ENCODE data around the gene AFF4. TPM values are rescaled to one million over a fixed set of nuclear protein-coding genes. Genes with fewer than 3 reads are reported as not detected.

The AFF4 gene
- total and polyA plus RNA-seq, 2 of the 4 experiments (the other 2 are of a cell fraction), result 27.3 to 57.2 TPM

DNA sequence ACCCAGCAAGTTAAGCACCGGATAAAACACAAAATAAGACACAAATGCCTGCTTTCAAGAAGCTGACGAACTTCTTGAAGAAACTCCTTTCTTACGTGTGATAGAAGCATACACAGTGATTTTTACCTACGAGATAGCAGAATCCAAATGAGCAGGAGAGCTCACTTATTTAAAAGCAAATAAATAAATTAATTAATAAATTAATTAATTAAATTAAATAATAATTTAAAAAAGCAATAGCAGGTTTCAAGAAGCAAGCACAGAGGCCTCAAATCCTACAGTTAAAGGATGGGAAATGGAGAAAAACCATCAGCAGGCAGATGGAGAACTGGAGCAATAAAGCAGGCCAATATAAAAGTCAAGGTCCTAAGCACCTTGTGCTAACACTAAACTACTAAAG lies 72.6 kb downstream of the AFF4 start:
- Histone ChIP-seq H2BK5ac (ENCODE audit: low read depth, low read length, poor library complexity, severe bottlenecking) (no peak overlapping the region), H2BK120ac (ENCODE audit: low read depth, low read length) (no peak overlapping the region), H2AK9ac (replicated peaks; ENCODE audit: low read depth, low read length, poor library complexity) (no peak overlapping the region), H3K79me1 (ENCODE audit: low read depth in 1 of 2, low read length in 2 of 2) (peaks cover 24 to 34% of the 10 kb centered on the region in 2 experiments), H3K4me2 (ENCODE audit: low read depth, low read length) (no peak overlapping the region), H3K14ac (replicated peaks; ENCODE audit: low read depth, low read length) (no peak overlapping the region), H3K4ac (ENCODE audit: low read depth, low read length) (no peak overlapping the region), H2BK20ac (ENCODE audit: low read depth, low read length) (no peak overlapping the region), H3K9me1 (ENCODE audit: insufficient read depth, low read length) (no peaks in the 10 kb centered on the region; the same call in 1 of the 2 replicates), H3K27ac (ENCODE audit: insufficient read depth, low read length) (no peak overlapping the region), H3K56ac (ENCODE audit: extremely low read depth, insufficient read depth, low read length) (no peak overlapping the region), H3K9ac (ENCODE audit: low read depth, low read length) (no peak overlapping the region), H3K18ac (ENCODE audit: low read depth, low read length) (no peak overlapping the region), H3K4me3 (ENCODE audit: insufficient read depth, low read depth, low read length) (no peak overlapping the region), H3K27me3 (ENCODE audit: control insufficient read depth, insufficient read depth, low read length) (no peaks in the 10 kb centered on the region), H3K23ac (ENCODE audit: low read depth, low read length) (no peak overlapping the region), H4K8ac (ENCODE audit: low read depth in 2 of 2, low read length in 2 of 2) (no peak overlapping the region), H4K91ac (ENCODE audit: insufficient read depth, low read depth, low read length) (no peak overlapping the region), H2BK15ac (ENCODE audit: low read depth, low read length) (no peak overlapping the region), H2AK5ac (ENCODE audit: low read depth, low read length) (no peak overlapping the region), H4K20me1 (ENCODE audit: insufficient read depth, low read length) (no peaks in the 10 kb centered on the region; the same call in 1 of the 2 replicates), H3K9me3 (ENCODE audit: control insufficient read depth, insufficient read depth, low read length) (no peaks in the 10 kb centered on the region), H3K4me1 (ENCODE audit: control insufficient read depth, insufficient read depth, low read length) (0 out of 2 replicates have a peak, but pooled peaks cover 2% of the 10 kb centered on the region), H2AFZ (replicated peaks; ENCODE audit: low read length, poor library complexity) (no peak overlapping the region), H4K5ac (ENCODE audit: low read depth, low read length) (no peak overlapping the region), H3K36me3 (ENCODE audit: control insufficient read depth, insufficient read depth, low read length) (peaks cover 40% of the 10 kb centered on the region)
- in situ Hi-C loops (cut with MboI; ENCODE audit: low sequenced_read_pairs) (no loop called here), dilution Hi-C loops (cut with HindIII; ENCODE audit: low sequenced_read_pairs, unreplicated experiment) (no loop called here), intact Hi-C loops (cut with micrococcal nuclease) (loop anchor here (5.0 kb wide), 1 partner anchor 41 kb away; no protein-coding TSS in a partner anchor)
- no peak for DNase-seq
- no peak for ATAC-seq (ENCODE audit: low read depth)
- POLR2A ChIA-PET (ENCODE audit: unreplicated experiment), result interaction anchor here (0.6 kb wide), 1 partner anchor 28 kb away, joined by 3 read pairs; no protein-coding TSS in a partner anchor
- TF ChIP-seq BHLHE40 (IDR thresholded peaks at IDR 0.05; ENCODE audit: low read depth, low read length) (no peak), MXI1 (IDR thresholded peaks at IDR 0.05; ENCODE audit: borderline replicate concordance, low read depth, low read length) (no peak), FOS (IDR thresholded peaks at IDR 0.05; ENCODE audit: low read depth, low read length) (no peak), POLR2A (IDR thresholded peaks at IDR 0.05; ENCODE audit: low read depth, low read length) (no peak), RAD21 (IDR thresholded peaks at IDR 0.05; ENCODE audit: low read length) (no peak), MAZ (IDR thresholded peaks at IDR 0.05; ENCODE audit: borderline replicate concordance, low read depth, low read length) (no peak)
- BruUV-seq (replicated peaks), result no TSS peak
- no CpG with 5 or more reads among the region's 4 CpGs for WGBS, 2 experiments (ENCODE audit: extremely low coverage in 2 of 2, insufficient read length in 1 of 2)
- CTCF ChIA-PET, result no interaction called here
